ENCODE measurements around the gene ZNF846. TPM values are rescaled to one million over a fixed set of nuclear protein-coding genes. Genes with fewer than 3 reads are reported as not detected.

The ZNF846 gene
- total RNA-seq, 2 donors from 2014 or later = 24.5 to 30.8 TPM

GRCh38 chr19:9724157-9724556 lies 44.4 kb downstream of the ZNF846 start:
- Histone ChIP-seq H3K27me3 (replicated peaks; ENCODE audit: insufficient read depth) (no peaks in the 10 kb centered on the region), H3K36me3 (no peaks in the 10 kb centered on the region), H3K4me1 (replicated peaks) (no peaks in the 10 kb centered on the region), H3K27ac (no peak overlapping the region), H3K4me3 (no peak overlapping the region), H3K9me3 (no peaks in the 10 kb centered on the region)
- WGBS = 89% methylated on average over 4 of the region's 4 CpGs
- intact Hi-C loops (cut with DNase I) = no loop called here
- no peak for DNase-seq (ENCODE audit: low spot score)
- TF ChIP-seq CTCF (IDR thresholded peaks at IDR 0.05) (no peak), POLR2A (IDR thresholded peaks at IDR 0.05) (no peak), POLR2AphosphoS5 (IDR thresholded peaks at IDR 0.05) (no peak)

GRCh38 chr19:9721861-9722260 lies 46.7 kb downstream of the ZNF846 start:
- H3K4me1 ChIP-seq (replicated peaks) = no peaks in the 10 kb centered on the region
- intact Hi-C loops (cut with DNase I) = no loop called here
- no peak overlapping the region for H3K4me3 ChIP-seq
- H3K9me3 ChIP-seq = no peaks in the 10 kb centered on the region
- H3K27ac ChIP-seq = no peak overlapping the region
- H3K36me3 ChIP-seq = no peaks in the 10 kb centered on the region
- no peaks in the 10 kb centered on the region for H3K27me3 ChIP-seq (replicated peaks; ENCODE audit: insufficient read depth)
- no peak for TF ChIP-seq CTCF (IDR thresholded peaks at IDR 0.05)
- TF ChIP-seq POLR2A (IDR thresholded peaks at IDR 0.05) = no peak
- TF ChIP-seq POLR2AphosphoS5 (IDR thresholded peaks at IDR 0.05) = no peak
- no peak for DNase-seq (ENCODE audit: low spot score)
- 14% methylated on average over 6 of the region's 6 CpGs for WGBS

GRCh38 chr19:9720541-9720940 lies 48.0 kb downstream of the ZNF846 start:
- TF ChIP-seq POLR2AphosphoS5 (IDR thresholded peaks at IDR 0.05) = no peak
- TF ChIP-seq POLR2A (IDR thresholded peaks at IDR 0.05) = no peak
- H3K9me3 ChIP-seq = no peaks in the 10 kb centered on the region
- no peak overlapping the region for H3K4me3 ChIP-seq
- 64% methylated on average over 4 of the region's 4 CpGs for WGBS
- H3K36me3 ChIP-seq = no peaks in the 10 kb centered on the region
- no peaks in the 10 kb centered on the region for H3K4me1 ChIP-seq (replicated peaks)
- H3K27ac ChIP-seq = no peak overlapping the region
- no peaks in the 10 kb centered on the region for H3K27me3 ChIP-seq (replicated peaks; ENCODE audit: insufficient read depth)
- no peak for DNase-seq (ENCODE audit: low spot score)
- intact Hi-C loops (cut with DNase I) = no loop called here

GRCh38 chr19:9711815-9712214 lies 56.7 kb downstream of the ZNF846 start:
- intact Hi-C loops (cut with DNase I) = no loop called here
- H3K27me3 ChIP-seq (replicated peaks; ENCODE audit: insufficient read depth) = no peaks in the 10 kb centered on the region
- 100% methylated on average over 3 of the region's 3 CpGs for WGBS
- H3K27ac ChIP-seq = no peak overlapping the region
- H3K9me3 ChIP-seq = no peaks in the 10 kb centered on the region
- no peak for TF ChIP-seq CTCF (IDR thresholded peaks at IDR 0.05)
- TF ChIP-seq POLR2AphosphoS5 (IDR thresholded peaks at IDR 0.05) = no peak
- TF ChIP-seq POLR2A (IDR thresholded peaks at IDR 0.05) = no peak
- DNase-seq (ENCODE audit: low spot score) = no peak
- H3K4me3 ChIP-seq = no peak overlapping the region
- no peaks in the 10 kb centered on the region for H3K4me1 ChIP-seq (replicated peaks)
- H3K36me3 ChIP-seq = no peaks in the 10 kb centered on the region

GRCh38 chr19:9709305-9709704 lies 59.2 kb downstream of the ZNF846 start:
- DNase-seq (ENCODE audit: low spot score) = no peak
- Histone ChIP-seq H3K4me1 (replicated peaks) (no peaks in the 10 kb centered on the region), H3K36me3 (no peaks in the 10 kb centered on the region), H3K9me3 (no peaks in the 10 kb centered on the region), H3K27ac (no peak overlapping the region), H3K4me3 (no peak overlapping the region), H3K27me3 (replicated peaks; ENCODE audit: insufficient read depth) (no peaks in the 10 kb centered on the region)
- WGBS = 65% methylated on average over 1 of the region's 1 CpG
- intact Hi-C loops (cut with DNase I) = no loop called here
- TF ChIP-seq POLR2AphosphoS5 (IDR thresholded peaks at IDR 0.05) (peak; percentile 29), POLR2A (IDR thresholded peaks at IDR 0.05) (no peak)

- no peaks in the 10 kb centered on the region for H3K27me3 ChIP-seq (replicated peaks; ENCODE audit: insufficient read depth)
- DNase-seq (ENCODE audit: low spot score) = no peak
- H3K4me3 ChIP-seq = no peak overlapping the region
- intact Hi-C loops (cut with DNase I) = no loop called here
- no peaks in the 10 kb centered on the region for H3K9me3 ChIP-seq
- no peaks in the 10 kb centered on the region for H3K4me1 ChIP-seq (replicated peaks)
- no peak overlapping the region for H3K27ac ChIP-seq
- no peaks in the 10 kb centered on the region for H3K36me3 ChIP-seq
- TF ChIP-seq POLR2A (IDR thresholded peaks at IDR 0.05) (no peak), POLR2AphosphoS5 (IDR thresholded peaks at IDR 0.05) (no peak), CTCF (IDR thresholded peaks at IDR 0.05) (no peak)
- WGBS = 82% methylated on average over 6 of the region's 6 CpGs
Measured at GRCh38 chr19:9705836-9706235, 62.7 kb downstream of the ZNF846 start.
